ENCODE results near the gene AMH. TPM values are rescaled to one million over a fixed set of nuclear protein-coding genes. Genes with fewer than 3 reads are reported as not detected.

AMH gene
- polyA plus RNA-seq, 1 donor (not counting 4 experiments of a cell fraction or from before 2014, with no cell fraction given) = 0.07 TPM

GRCh38 chr19:2243274-2244124 lies 5.6 kb upstream of the AMH start:
- FAIRE-seq (no peak), DNase-seq (ENCODE audit: low read depth, low spot score) (no peak)
- H3K79me2 ChIP-seq (ENCODE audit: control insufficient read depth, insufficient read depth, low read length) = peaks cover 60% of the 10 kb centered on the region
- H3K9me1 ChIP-seq (ENCODE audit: control insufficient read depth, extremely low read depth, insufficient read depth, low read length) = peaks cover 3% of the 10 kb centered on the region
- H3K4me3 ChIP-seq (ENCODE audit: control insufficient read depth in 2 of 3, extremely low read depth in 1 of 3, insufficient read depth in 2 of 3, low read depth in 1 of 3, low read length in 3 of 3) = no peak overlapping the region
- H3K27me3 ChIP-seq (ENCODE audit: control insufficient read depth, extremely low read depth, insufficient read depth, low read length) = no peaks in the 10 kb centered on the region
- dilution Hi-C loops (cut with MboI; ENCODE audit: extremely low pct_ligation_motif_present, low sequenced_read_pairs) = no loop called here
- TF ChIP-seq CTCF (optimal IDR thresholded peaks at IDR 0.05 in 1 of 3, IDR thresholded peaks at IDR 0.05 in 1 of 3, conservative IDR thresholded peaks at IDR 0.05 in 1 of 3; ENCODE audit: extremely low read depth in 1 of 3, insufficient read depth in 2 of 3, low read length in 3 of 3) (no peak), EZH2 (IDR thresholded peaks at IDR 0.05; ENCODE audit: low read length) (no peak)
- H3K4me2 ChIP-seq (ENCODE audit: control insufficient read depth, extremely low read depth, insufficient read depth, low read depth, low read length) = no peak overlapping the region
- H4K20me1 ChIP-seq (ENCODE audit: control insufficient read depth, extremely low read depth, insufficient read depth, low read length) = peaks cover 40% of the 10 kb centered on the region
- H3K36me3 ChIP-seq (ENCODE audit: control insufficient read depth in 2 of 2, extremely low read depth in 1 of 2, insufficient read depth in 2 of 2, low read length in 2 of 2) = peaks cover 25 to 33% of the 10 kb centered on the region in 2 experiments
- H3K4me1 ChIP-seq (ENCODE audit: control insufficient read depth, extremely low read depth, insufficient read depth, low read length) = peaks cover 29% of the 10 kb centered on the region
- no peak overlapping the region for H3K9ac ChIP-seq (ENCODE audit: control insufficient read depth, extremely low read depth, insufficient read depth, low read length)
- H3K27ac ChIP-seq (ENCODE audit: control insufficient read depth, insufficient read depth, low read length) = no peak overlapping the region
- no peaks in the 10 kb centered on the region for H3K9me3 ChIP-seq (ENCODE audit: control insufficient read depth, low read depth, low read length)
- no peak overlapping the region for H2AFZ ChIP-seq (ENCODE audit: control insufficient read depth, low read length)

GRCh38 chr19:2244125-2244411 lies 5.1 kb upstream of the AMH start:
- no peak for DNase-seq (ENCODE audit: low read depth, low spot score)
- no peak for TF ChIP-seq EZH2 (IDR thresholded peaks at IDR 0.05; ENCODE audit: low read length)
- TF ChIP-seq CTCF (optimal IDR thresholded peaks at IDR 0.05 in 1 of 3, IDR thresholded peaks at IDR 0.05 in 1 of 3, conservative IDR thresholded peaks at IDR 0.05 in 1 of 3; ENCODE audit: extremely low read depth in 1 of 3, insufficient read depth in 2 of 3, low read length in 3 of 3) = no peak
- H3K9ac ChIP-seq (ENCODE audit: control insufficient read depth, extremely low read depth, insufficient read depth, low read length) = no peak overlapping the region

More at GRCh38 chr19:2244125-2244411, 5.1 kb upstream of the AMH start:
- Histone ChIP-seq H3K4me2 (ENCODE audit: control insufficient read depth, extremely low read depth, insufficient read depth, low read depth, low read length) (no peak overlapping the region), H3K9me3 (ENCODE audit: control insufficient read depth, low read depth, low read length) (no peaks in the 10 kb centered on the region), H3K36me3 (ENCODE audit: control insufficient read depth in 2 of 2, extremely low read depth in 1 of 2, insufficient read depth in 2 of 2, low read length in 2 of 2) (peaks cover 25 to 32% of the 10 kb centered on the region in 2 experiments), H3K4me1 (ENCODE audit: control insufficient read depth, extremely low read depth, insufficient read depth, low read length) (peaks cover 24% of the 10 kb centered on the region), H2AFZ (ENCODE audit: control insufficient read depth, low read length) (no peak overlapping the region), H3K4me3 (ENCODE audit: control insufficient read depth in 2 of 3, extremely low read depth in 1 of 3, insufficient read depth in 2 of 3, low read depth in 1 of 3, low read length in 3 of 3) (no peak overlapping the region), H3K9me1 (ENCODE audit: control insufficient read depth, extremely low read depth, insufficient read depth, low read length) (peaks cover 3% of the 10 kb centered on the region), H3K27ac (ENCODE audit: control insufficient read depth, insufficient read depth, low read length) (no peak overlapping the region), H3K27me3 (ENCODE audit: control insufficient read depth, extremely low read depth, insufficient read depth, low read length) (no peaks in the 10 kb centered on the region), H4K20me1 (ENCODE audit: control insufficient read depth, extremely low read depth, insufficient read depth, low read length) (peaks cover 41% of the 10 kb centered on the region), H3K79me2 (ENCODE audit: control insufficient read depth, insufficient read depth, low read length) (peaks cover 55% of the 10 kb centered on the region)
- dilution Hi-C loops (cut with MboI; ENCODE audit: extremely low pct_ligation_motif_present, low sequenced_read_pairs) = no loop called here
- no peak for FAIRE-seq

All from keratinocyte (primary cell).